LNCaP clone FGC (cell line): ENCODE results near the gene COL8A1.

Experiments used
- DNase-seq: peaks from one replicate; pipeline ENCODE4 v3.0.0-alpha.2; 2011; ENCODE audit warnings: low read depth
- H3K4me3 ChIP-seq: 2 replicates; pipeline ENCODE4 v1.5.1; 2011; ENCODE audit warnings: mild to moderate bottlenecking, low read depth, low read length, control low read depth
- TF ChIP-seq, protein P1 (sequence below): IDR thresholded peaks from 2 replicates; pipeline ENCODE4 v1.5.1; 2012; ENCODE audit warnings: mild to moderate bottlenecking; ENCODE audit not compliant: control insufficient read depth, insufficient read depth; ENCODE audit errors: extremely low read depth

The COL8A1 gene

GRCh38 chr3:99710094-99710493, 71.7 kb downstream of the COL8A1 start:
- TF ChIP-seq, protein P1, sequence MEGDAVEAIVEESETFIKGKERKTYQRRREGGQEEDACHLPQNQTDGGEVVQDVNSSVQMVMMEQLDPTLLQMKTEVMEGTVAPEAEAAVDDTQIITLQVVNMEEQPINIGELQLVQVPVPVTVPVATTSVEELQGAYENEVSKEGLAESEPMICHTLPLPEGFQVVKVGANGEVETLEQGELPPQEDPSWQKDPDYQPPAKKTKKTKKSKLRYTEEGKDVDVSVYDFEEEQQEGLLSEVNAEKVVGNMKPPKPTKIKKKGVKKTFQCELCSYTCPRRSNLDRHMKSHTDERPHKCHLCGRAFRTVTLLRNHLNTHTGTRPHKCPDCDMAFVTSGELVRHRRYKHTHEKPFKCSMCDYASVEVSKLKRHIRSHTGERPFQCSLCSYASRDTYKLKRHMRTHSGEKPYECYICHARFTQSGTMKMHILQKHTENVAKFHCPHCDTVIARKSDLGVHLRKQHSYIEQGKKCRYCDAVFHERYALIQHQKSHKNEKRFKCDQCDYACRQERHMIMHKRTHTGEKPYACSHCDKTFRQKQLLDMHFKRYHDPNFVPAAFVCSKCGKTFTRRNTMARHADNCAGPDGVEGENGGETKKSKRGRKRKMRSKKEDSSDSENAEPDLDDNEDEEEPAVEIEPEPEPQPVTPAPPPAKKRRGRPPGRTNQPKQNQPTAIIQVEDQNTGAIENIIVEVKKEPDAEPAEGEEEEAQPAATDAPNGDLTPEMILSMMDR, result no peak
- DNase-seq, result no peak
- no peak overlapping the region for H3K4me3 ChIP-seq

- no peak overlapping the region for H3K4me3 ChIP-seq
- TF ChIP-seq, protein P1, result no peak
- DNase-seq, result no peak
Measured at GRCh38 chr3:99711351-99711750, 73.0 kb downstream of the COL8A1 start.

GRCh38 chr3:99712291-99712954, 74.0 kb downstream of the COL8A1 start:
- TF ChIP-seq, protein P1, result no peak
- H3K4me3 ChIP-seq, result no peak overlapping the region
- DNase-seq, result no peak

DNA sequence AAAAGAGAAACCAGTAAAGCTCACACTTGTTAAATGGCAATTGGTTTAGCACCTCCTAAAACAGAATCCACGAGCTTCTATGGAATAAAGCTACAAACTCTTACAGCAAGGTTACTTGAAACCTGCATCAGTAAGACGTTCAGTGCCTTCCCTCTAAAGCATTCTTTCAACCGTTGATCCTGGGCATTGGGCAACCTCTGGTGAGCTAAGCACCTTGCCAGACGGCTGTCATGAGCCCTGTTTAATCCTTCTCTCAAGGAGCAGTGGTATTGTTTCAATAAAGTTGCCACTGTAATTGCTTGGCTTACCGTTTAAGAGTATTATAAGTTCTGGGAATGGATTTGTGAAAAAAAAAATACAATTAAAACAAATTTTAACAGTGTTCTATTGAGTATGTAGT, 75.0 kb downstream of the COL8A1 start:
- no peak overlapping the region for H3K4me3 ChIP-seq
- DNase-seq, result no peak
- TF ChIP-seq, protein P1, result no peak

DNA sequence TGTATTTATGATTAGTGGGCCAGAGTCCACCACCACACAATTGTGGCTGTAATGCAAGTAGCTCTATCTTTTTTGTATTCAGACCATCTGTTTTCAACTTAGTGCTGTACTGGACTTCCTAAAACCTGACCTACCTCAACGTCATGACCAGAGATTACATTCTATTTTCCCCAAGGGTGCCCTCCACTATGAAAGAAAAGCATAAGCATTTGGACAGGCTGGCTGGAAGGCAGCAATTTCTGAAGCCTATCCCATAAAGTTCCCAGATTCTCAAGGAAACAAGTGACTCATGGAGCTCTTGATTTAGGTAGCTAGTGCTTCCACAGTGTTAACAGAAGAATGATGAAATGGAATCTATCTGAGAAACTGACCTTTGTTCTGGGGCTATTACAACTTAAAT, 75.8 kb downstream of the COL8A1 start:
- TF ChIP-seq, protein P1, result no peak
- DNase-seq, result no peak

GRCh38 chr3:99714575-99714974, 76.2 kb downstream of the COL8A1 start:
- H3K4me3 ChIP-seq, result no peak overlapping the region
- TF ChIP-seq, protein P1, result no peak
- DNase-seq, result no peak

More for the DNA sequence above, 75.8 kb downstream of the COL8A1 start:
- no peak overlapping the region for H3K4me3 ChIP-seq

DNA sequence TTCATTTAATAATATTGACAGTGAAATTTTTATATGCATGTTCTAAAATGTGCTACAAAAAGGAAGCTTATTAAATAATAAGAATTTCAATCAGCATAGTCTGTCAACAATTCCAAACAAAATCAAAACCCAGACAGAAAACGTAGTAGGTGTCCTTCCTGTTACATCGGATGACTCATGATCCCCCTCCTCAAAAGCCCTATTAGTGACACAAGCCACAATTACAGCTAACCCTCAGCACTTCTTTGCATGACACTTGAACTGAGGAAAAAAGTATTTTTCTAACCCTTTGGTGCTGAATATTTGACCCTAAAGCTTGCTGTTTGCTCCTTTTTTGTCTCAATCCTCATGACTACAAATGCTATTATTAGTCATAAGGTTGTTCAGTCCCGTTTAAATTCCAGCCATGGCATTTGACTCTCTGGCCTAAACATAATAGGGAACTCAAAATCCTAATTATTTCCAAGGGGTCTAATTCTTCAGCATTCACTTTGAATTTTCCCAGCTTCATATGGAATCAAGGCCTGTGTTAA, 78.1 kb downstream of the COL8A1 start:
- TF ChIP-seq, protein P1, result no peak
- DNase-seq, result no peak
- H3K4me3 ChIP-seq, result no peak overlapping the region
